Osteocyte (in vitro differentiated cells): ENCODE results near the gene FMNL2. TPM values are rescaled to one million over a fixed set of nuclear protein-coding genes. Genes with fewer than 3 reads are reported as not detected.

Source experiments
- DNase-seq: peaks from one replicate; pipeline ENCODE4 v3.0.0; 2021; ENCODE audit warnings: mixed read lengths; ENCODE audit not compliant: unreplicated experiment; ENCODE audit errors: extremely low spot score
- H3K27ac Mint-ChIP-seq: one replicate; pipeline ENCODE4 v1.8.0; 2021; ENCODE audit warnings: mild to moderate bottlenecking, mixed read lengths; ENCODE audit not compliant: unreplicated experiment
- H3K27me3 Mint-ChIP-seq: one replicate; pipeline ENCODE4 v1.8.0; 2021; ENCODE audit warnings: mixed read lengths; ENCODE audit not compliant: unreplicated experiment
- H3K36me3 Mint-ChIP-seq: one replicate; pipeline ENCODE4 v1.8.0; 2021; ENCODE audit warnings: mixed read lengths; ENCODE audit not compliant: unreplicated experiment
- H3K4me1 Mint-ChIP-seq: one replicate; pipeline ENCODE4 v1.8.0; 2021; ENCODE audit warnings: mixed read lengths; ENCODE audit not compliant: unreplicated experiment
- H3K4me3 Mint-ChIP-seq: one replicate; pipeline ENCODE4 v1.8.0; 2021; ENCODE audit warnings: mild to moderate bottlenecking, moderate library complexity, mixed read lengths; ENCODE audit not compliant: unreplicated experiment
- H3K9me3 Mint-ChIP-seq: one replicate; pipeline ENCODE4 v1.8.0; 2021; ENCODE audit warnings: mixed read lengths; ENCODE audit not compliant: unreplicated experiment
- total RNA-seq: library from RNA; stranded (reverse); gene quantifications from 2 replicates; pipeline ENCODE4 v1.2.1, GENCODE V29; 2021
- TF ChIP-seq, protein P1 (sequence below): fragments of 200-600 bp; sonication (generic); IDR thresholded peaks from 2 replicates; pipeline ENCODE4 v1.5.0; 2021; ENCODE audit warnings: antibody characterized with exemption, mild to moderate bottlenecking, moderate library complexity

Gene FMNL2
- total RNA-seq, 1 donor from 2014 or later = 45.3 TPM

DNA sequence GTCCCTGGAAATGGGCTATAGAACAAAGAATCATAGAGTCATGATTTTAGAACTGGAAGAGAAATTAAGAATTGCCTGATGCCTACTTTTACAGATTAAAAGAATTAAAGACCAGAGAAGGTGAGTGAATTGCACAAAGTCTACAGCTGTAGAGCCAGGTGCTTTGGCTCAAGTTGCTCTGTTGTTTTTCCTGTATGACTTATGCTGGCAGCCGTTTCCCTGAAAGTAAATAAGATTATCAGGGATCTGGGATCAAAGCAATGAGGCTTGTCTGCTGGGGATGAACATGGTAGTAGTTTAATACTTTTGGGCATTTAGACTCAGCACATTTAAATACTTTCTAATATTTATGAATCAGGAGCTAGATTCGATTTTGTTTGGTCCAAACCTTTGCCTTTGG, 215.4 kb downstream of the FMNL2 start:
- H3K36me3 Mint-ChIP-seq = peaks cover 7% of the 10 kb centered on the region
- H3K4me1 Mint-ChIP-seq = no peaks in the 10 kb centered on the region
- TF ChIP-seq, protein P1, sequence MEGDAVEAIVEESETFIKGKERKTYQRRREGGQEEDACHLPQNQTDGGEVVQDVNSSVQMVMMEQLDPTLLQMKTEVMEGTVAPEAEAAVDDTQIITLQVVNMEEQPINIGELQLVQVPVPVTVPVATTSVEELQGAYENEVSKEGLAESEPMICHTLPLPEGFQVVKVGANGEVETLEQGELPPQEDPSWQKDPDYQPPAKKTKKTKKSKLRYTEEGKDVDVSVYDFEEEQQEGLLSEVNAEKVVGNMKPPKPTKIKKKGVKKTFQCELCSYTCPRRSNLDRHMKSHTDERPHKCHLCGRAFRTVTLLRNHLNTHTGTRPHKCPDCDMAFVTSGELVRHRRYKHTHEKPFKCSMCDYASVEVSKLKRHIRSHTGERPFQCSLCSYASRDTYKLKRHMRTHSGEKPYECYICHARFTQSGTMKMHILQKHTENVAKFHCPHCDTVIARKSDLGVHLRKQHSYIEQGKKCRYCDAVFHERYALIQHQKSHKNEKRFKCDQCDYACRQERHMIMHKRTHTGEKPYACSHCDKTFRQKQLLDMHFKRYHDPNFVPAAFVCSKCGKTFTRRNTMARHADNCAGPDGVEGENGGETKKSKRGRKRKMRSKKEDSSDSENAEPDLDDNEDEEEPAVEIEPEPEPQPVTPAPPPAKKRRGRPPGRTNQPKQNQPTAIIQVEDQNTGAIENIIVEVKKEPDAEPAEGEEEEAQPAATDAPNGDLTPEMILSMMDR = no peak
- H3K4me3 Mint-ChIP-seq = no peak overlapping the region
- DNase-seq = no peak
- no peak overlapping the region for H3K27ac Mint-ChIP-seq
- no peaks in the 10 kb centered on the region for H3K9me3 Mint-ChIP-seq
- no peaks in the 10 kb centered on the region for H3K27me3 Mint-ChIP-seq

DNA sequence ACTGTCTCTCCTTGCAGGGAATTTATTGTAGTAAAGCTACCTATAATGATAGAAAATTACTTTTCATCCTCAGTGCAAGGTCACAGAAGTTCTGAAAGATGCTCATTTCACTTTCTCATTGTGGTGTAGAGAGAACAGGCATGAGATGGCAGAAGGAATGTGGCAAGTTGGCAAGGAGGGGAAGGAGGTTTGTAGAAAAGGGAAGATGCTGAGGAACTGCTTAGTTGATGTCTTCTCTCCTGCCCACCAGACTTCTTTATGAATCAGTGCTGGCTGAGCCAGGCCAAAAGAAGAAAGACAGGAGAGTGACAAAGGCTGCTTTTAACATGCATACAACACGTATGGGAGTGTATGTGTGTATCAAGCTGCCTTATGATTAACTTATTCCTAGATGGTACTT, 217.9 kb downstream of the FMNL2 start:
- H3K4me3 Mint-ChIP-seq = no peak overlapping the region
- no peaks in the 10 kb centered on the region for H3K27me3 Mint-ChIP-seq
- DNase-seq = no peak
- TF ChIP-seq, protein P1 = no peak
- H3K4me1 Mint-ChIP-seq = peaks cover 2% of the 10 kb centered on the region
- no peak overlapping the region for H3K27ac Mint-ChIP-seq
- peaks cover 5% of the 10 kb centered on the region for H3K36me3 Mint-ChIP-seq
- no peaks in the 10 kb centered on the region for H3K9me3 Mint-ChIP-seq

DNA sequence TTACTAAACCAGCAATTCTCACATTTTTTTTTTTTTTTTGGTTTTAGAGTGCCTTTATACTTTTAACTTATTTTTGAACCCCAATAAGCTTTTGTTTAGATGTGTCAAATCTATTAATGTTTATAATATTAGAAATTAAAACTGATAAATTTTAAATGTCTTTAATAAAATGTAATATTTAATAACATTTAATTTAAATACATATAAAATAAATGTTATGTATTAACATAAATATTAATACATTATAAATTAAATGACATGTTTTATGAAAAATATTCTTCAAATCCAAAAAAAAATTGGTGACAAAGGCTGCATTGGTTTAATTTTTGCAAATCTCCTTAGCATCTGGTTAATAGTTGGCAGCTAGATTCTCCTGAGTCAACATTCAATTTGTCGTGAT, 218.5 kb downstream of the FMNL2 start:
- no peak for DNase-seq
- TF ChIP-seq, protein P1 = no peak
- H3K27me3 Mint-ChIP-seq = no peaks in the 10 kb centered on the region
- H3K9me3 Mint-ChIP-seq = no peaks in the 10 kb centered on the region
- no peak overlapping the region for H3K4me3 Mint-ChIP-seq
- H3K27ac Mint-ChIP-seq = no peak overlapping the region
- H3K36me3 Mint-ChIP-seq = peaks cover 2% of the 10 kb centered on the region
- H3K4me1 Mint-ChIP-seq = peaks cover 8% of the 10 kb centered on the region

DNA sequence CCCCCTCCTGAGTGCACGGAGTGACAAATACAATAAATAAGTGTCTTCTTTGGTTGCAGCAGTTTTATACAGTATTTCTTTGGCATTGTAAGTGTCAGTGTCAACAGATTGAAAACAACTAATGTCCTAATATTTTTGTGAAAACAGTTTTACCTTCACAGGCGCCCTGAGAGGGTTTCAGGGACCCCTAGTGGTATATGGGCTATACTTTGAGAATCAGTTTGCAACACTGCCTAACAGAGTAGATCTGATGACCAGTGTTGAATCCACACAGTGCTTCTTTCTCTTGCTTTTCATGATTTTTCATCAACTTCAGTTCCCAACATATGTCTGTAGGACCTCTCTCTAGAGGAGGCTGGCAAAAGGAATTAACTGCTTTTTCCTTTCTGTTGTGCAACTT, 220.1 kb downstream of the FMNL2 start:
- H3K4me1 Mint-ChIP-seq = peaks cover 23% of the 10 kb centered on the region
- no peak overlapping the region for H3K4me3 Mint-ChIP-seq
- H3K27me3 Mint-ChIP-seq = no peaks in the 10 kb centered on the region
- no peaks in the 10 kb centered on the region for H3K9me3 Mint-ChIP-seq
- TF ChIP-seq, protein P1 = peak; percentile 49
- H3K27ac Mint-ChIP-seq = no peak overlapping the region
- H3K36me3 Mint-ChIP-seq = peaks cover 1% of the 10 kb centered on the region
- DNase-seq = no peak

DNA sequence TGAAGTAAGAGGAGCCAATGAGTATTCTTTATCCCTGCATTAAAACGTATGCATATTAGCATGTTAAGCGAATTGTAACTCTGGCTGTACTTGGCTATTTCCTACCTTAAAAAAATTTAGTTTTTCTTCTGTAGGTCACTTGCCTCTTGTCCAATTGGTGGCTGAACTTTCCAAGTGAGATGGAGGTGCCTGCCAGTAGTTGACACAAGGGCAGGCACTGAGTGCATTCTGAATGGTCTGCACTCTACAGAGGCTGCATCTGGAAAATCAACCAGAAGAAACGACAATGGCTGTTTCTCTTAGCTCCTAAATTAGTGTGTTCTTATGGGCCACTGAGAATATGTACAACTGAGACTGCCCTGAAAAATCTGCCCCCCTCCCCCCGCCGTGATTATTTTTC, 221.5 kb downstream of the FMNL2 start:
- no peaks in the 10 kb centered on the region for H3K27me3 Mint-ChIP-seq
- no peak overlapping the region for H3K4me3 Mint-ChIP-seq
- H3K36me3 Mint-ChIP-seq = peaks cover 4% of the 10 kb centered on the region
- DNase-seq = no peak
- H3K4me1 Mint-ChIP-seq = peaks cover 34% of the 10 kb centered on the region
- no peak overlapping the region for H3K27ac Mint-ChIP-seq
- TF ChIP-seq, protein P1 = no peak
- no peaks in the 10 kb centered on the region for H3K9me3 Mint-ChIP-seq
